PFSK-1 (cell line): ENCODE results near the gene LGALS14.

Source experiments
- POLR2AphosphoS5 ChIP-seq: IDR thresholded peaks from 2 replicates; pipeline ENCODE4 v1.6.1; 2012; ENCODE audit warnings: low read depth, mild to moderate bottlenecking, control low read depth, low read length, moderate library complexity
- TF ChIP-seq, protein P1 (sequence below), 2 experiments: IDR thresholded peaks; 2 replicates each; pipeline versions ENCODE4 v1.6.1 to v1.8.0; 2011 to 2012; ENCODE audit warnings: low read depth in 2 of 2, low read length in 2 of 2, control low read depth in 1 of 2, inconsistent platforms in 1 of 2, mild to moderate bottlenecking in 1 of 2, moderate library complexity in 1 of 2; ENCODE audit not compliant: insufficient read depth in 1 of 2

DNA sequence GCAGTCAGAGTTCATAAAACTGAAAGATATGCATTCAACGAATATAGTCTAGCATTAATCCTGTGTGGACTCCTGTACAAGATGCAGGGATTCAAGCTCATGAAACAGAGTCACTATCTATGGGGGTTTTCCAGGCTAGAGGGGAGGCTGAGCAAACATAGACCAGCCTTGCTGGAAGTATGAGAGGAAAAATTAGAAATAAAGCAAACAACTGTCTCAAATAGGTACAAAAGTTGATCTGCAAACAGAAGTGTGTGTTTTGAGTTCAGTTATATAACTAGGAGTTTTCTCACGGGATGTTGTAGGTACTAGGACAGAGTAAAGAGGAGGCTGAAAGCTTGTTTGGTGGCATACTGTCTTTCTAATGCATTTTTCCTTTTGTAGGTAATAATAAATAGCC lies 8.5 kb upstream of the LGALS14 start:
- TF ChIP-seq, protein P1, sequence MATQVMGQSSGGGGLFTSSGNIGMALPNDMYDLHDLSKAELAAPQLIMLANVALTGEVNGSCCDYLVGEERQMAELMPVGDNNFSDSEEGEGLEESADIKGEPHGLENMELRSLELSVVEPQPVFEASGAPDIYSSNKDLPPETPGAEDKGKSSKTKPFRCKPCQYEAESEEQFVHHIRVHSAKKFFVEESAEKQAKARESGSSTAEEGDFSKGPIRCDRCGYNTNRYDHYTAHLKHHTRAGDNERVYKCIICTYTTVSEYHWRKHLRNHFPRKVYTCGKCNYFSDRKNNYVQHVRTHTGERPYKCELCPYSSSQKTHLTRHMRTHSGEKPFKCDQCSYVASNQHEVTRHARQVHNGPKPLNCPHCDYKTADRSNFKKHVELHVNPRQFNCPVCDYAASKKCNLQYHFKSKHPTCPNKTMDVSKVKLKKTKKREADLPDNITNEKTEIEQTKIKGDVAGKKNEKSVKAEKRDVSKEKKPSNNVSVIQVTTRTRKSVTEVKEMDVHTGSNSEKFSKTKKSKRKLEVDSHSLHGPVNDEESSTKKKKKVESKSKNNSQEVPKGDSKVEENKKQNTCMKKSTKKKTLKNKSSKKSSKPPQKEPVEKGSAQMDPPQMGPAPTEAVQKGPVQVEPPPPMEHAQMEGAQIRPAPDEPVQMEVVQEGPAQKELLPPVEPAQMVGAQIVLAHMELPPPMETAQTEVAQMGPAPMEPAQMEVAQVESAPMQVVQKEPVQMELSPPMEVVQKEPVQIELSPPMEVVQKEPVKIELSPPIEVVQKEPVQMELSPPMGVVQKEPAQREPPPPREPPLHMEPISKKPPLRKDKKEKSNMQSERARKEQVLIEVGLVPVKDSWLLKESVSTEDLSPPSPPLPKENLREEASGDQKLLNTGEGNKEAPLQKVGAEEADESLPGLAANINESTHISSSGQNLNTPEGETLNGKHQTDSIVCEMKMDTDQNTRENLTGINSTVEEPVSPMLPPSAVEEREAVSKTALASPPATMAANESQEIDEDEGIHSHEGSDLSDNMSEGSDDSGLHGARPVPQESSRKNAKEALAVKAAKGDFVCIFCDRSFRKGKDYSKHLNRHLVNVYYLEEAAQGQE (IDR thresholded peaks at IDR 0.05; ENCODE audit: insufficient read depth in 1 of 2, low read depth in 2 of 2, low read length in 2 of 2) = no peak
- no peak for TF ChIP-seq POLR2AphosphoS5
